ENCODE measurements around the gene KCTD1. TPM values are rescaled to one million over a fixed set of nuclear protein-coding genes. Genes with fewer than 3 reads are reported as not detected.
A peak's percentile ranks its signal among the peaks of the same experiment; 100 is the strongest.

The KCTD1 gene
- polyA plus RNA-seq, 1 of the 3 experiments (the other 2 are of a cell fraction) = 12.8 TPM

GRCh38 chr18:26546875-26547645 is 1.3 kb downstream of the KCTD1 start:
- no peak for TF ChIP-seq JUND (IDR thresholded peaks at IDR 0.05)
- Histone ChIP-seq H3K79me2 (ENCODE audit: insufficient read depth) (peaks cover 49% of the 10 kb centered on the region), H4K20me1 (ENCODE audit: insufficient read depth) (no peaks in the 10 kb centered on the region; the same call in 1 of the 2 replicates), H3K9me2 (no peaks in the 10 kb centered on the region), H2AFZ (ENCODE audit: low read depth) (no peak overlapping the region), H3F3A (replicated peaks; ENCODE audit: insufficient read depth) (no peaks in the 10 kb centered on the region), H3K27ac (ENCODE audit: low read depth in 2 of 2, low read length in 1 of 2) (no peak overlapping the region; a peak in 1 of 4 replicates), H3K4me2 (peak overlapping the region; percentile 98), H3K4me3 (ENCODE audit: low read depth in 2 of 2, low read length in 1 of 2) (peak overlapping the region; percentile 81 to 89; a peak in 3 of 4 replicates), H3K9me3 (no peaks in the 10 kb centered on the region), H3K4me1 (ENCODE audit: control insufficient read depth in 1 of 2, insufficient read depth in 2 of 2, low read depth in 1 of 2, low read length in 1 of 2) (peaks cover 9 to 34% of the 10 kb centered on the region in 2 experiments; a peak in 3 of 4 replicates), H3K27me3 (ENCODE audit: insufficient read depth) (no peaks in the 10 kb centered on the region), H3K9ac (no peak overlapping the region), H3K36me3 (replicated peaks in 1 of 2; ENCODE audit: control insufficient read depth in 1 of 2, insufficient read depth in 2 of 2, low read length in 1 of 2) (peaks cover 0 to 2% of the 10 kb centered on the region in 2 experiments)
- POLR2A ChIA-PET = interaction anchor here (0.9 to 1.9 kb wide), 2 partner anchors 163 to 226 kb away, joined by 4 to 6 read pairs; no protein-coding TSS in a partner anchor
- CTCF ChIA-PET = interaction anchor here (0.5 to 4.8 kb wide), 37 partner anchors 8 to 909 kb away, joined by 3 to 30 read pairs (median 5); no protein-coding TSS in a partner anchor
- DNase-seq = peak; percentile 17
- 98% methylated on average over 69 of the region's 69 CpGs for WGBS (ENCODE audit: low lambda C conversion rate)

- Histone ChIP-seq H3K9me3 (no peaks in the 10 kb centered on the region), H3K4me1 (ENCODE audit: control insufficient read depth in 1 of 2, insufficient read depth in 2 of 2, low read depth in 1 of 2, low read length in 1 of 2) (peaks cover 9 to 34% of the 10 kb centered on the region in 2 experiments; a peak in 3 of 4 replicates), H3K36me3 (replicated peaks in 1 of 2; ENCODE audit: control insufficient read depth in 1 of 2, insufficient read depth in 2 of 2, low read length in 1 of 2) (peaks cover 0 to 2% of the 10 kb centered on the region in 2 experiments), H3F3A (replicated peaks; ENCODE audit: insufficient read depth) (no peaks in the 10 kb centered on the region), H4K20me1 (ENCODE audit: insufficient read depth) (no peaks in the 10 kb centered on the region; the same call in 1 of the 2 replicates), H3K4me3 (ENCODE audit: low read depth in 2 of 2, low read length in 1 of 2) (peak overlapping the region; percentile 33 to 50), H3K79me2 (ENCODE audit: insufficient read depth) (peaks cover 55% of the 10 kb centered on the region), H3K9ac (no peak overlapping the region), H3K9me2 (no peaks in the 10 kb centered on the region), H3K4me2 (peak overlapping the region; percentile 71), H2AFZ (ENCODE audit: low read depth) (no peak overlapping the region), H3K27ac (ENCODE audit: low read depth in 2 of 2, low read length in 1 of 2) (no peak overlapping the region), H3K27me3 (ENCODE audit: insufficient read depth) (no peaks in the 10 kb centered on the region)
- DNase-seq = no peak
- no peak for TF ChIP-seq USF1 (IDR thresholded peaks at IDR 0.05; ENCODE audit: borderline replicate concordance, low read depth)
- TF ChIP-seq EP300 (IDR thresholded peaks at IDR 0.05; ENCODE audit: borderline replicate concordance in 1 of 2, low read depth in 1 of 2, low read length in 1 of 2) = no peak
- no peak for TF ChIP-seq CTCF (IDR thresholded peaks at IDR 0.05)
- TF ChIP-seq MXI1 (IDR thresholded peaks at IDR 0.05; ENCODE audit: low read depth, low read length) = no peak
- TF ChIP-seq RFX5 (IDR thresholded peaks at IDR 0.05; ENCODE audit: low read length) = no peak
- no peak for TF ChIP-seq FOSL2 (IDR thresholded peaks at IDR 0.05; ENCODE audit: borderline replicate concordance, low read depth)
- TF ChIP-seq FOXM1 (IDR thresholded peaks at IDR 0.05; ENCODE audit: low read depth) = no peak
- no peak for TF ChIP-seq TEAD4 (IDR thresholded peaks at IDR 0.05; ENCODE audit: borderline replicate concordance, insufficient read depth)
- no peak for TF ChIP-seq EZH2phosphoT487 (IDR thresholded peaks at IDR 0.05; ENCODE audit: borderline replicate concordance, low read depth)
- CTCF ChIA-PET = interaction anchor here (1.1 to 4.8 kb wide), 8 partner anchors 12 to 364 kb away, joined by 3 to 30 read pairs (median 6); no protein-coding TSS in a partner anchor
- 89% methylated on average over 16 of the region's 16 CpGs for WGBS (ENCODE audit: low lambda C conversion rate)
- POLR2A ChIA-PET = interaction anchor here (1.9 kb wide), 1 partner anchor 162 kb away, joined by 6 read pairs; no protein-coding TSS in a partner anchor
Observed at GRCh38 chr18:26546170-26546874, 2.0 kb downstream of the KCTD1 start.
